Activated CD4-positive, alpha-beta T cell treated with anti-CD3 and anti-CD28 coated beads, Interleukin-2, amount 50 U/mL, for 16 hours (primary cell): ENCODE measurements around the gene DOP1B.
A peak's percentile ranks its signal among the peaks of the same experiment; 100 is the strongest.
"Not testable (repeated sequence)": the region's sequence is repeated elsewhere in the genome, so short reads cannot be mapped to it uniquely, and the experiment has no call there.

ENCODE experiments used
- DNase-seq: peaks from one replicate; pipeline ENCODE4 v3.0.0-alpha.2; 2020

DOP1B gene, protein sequence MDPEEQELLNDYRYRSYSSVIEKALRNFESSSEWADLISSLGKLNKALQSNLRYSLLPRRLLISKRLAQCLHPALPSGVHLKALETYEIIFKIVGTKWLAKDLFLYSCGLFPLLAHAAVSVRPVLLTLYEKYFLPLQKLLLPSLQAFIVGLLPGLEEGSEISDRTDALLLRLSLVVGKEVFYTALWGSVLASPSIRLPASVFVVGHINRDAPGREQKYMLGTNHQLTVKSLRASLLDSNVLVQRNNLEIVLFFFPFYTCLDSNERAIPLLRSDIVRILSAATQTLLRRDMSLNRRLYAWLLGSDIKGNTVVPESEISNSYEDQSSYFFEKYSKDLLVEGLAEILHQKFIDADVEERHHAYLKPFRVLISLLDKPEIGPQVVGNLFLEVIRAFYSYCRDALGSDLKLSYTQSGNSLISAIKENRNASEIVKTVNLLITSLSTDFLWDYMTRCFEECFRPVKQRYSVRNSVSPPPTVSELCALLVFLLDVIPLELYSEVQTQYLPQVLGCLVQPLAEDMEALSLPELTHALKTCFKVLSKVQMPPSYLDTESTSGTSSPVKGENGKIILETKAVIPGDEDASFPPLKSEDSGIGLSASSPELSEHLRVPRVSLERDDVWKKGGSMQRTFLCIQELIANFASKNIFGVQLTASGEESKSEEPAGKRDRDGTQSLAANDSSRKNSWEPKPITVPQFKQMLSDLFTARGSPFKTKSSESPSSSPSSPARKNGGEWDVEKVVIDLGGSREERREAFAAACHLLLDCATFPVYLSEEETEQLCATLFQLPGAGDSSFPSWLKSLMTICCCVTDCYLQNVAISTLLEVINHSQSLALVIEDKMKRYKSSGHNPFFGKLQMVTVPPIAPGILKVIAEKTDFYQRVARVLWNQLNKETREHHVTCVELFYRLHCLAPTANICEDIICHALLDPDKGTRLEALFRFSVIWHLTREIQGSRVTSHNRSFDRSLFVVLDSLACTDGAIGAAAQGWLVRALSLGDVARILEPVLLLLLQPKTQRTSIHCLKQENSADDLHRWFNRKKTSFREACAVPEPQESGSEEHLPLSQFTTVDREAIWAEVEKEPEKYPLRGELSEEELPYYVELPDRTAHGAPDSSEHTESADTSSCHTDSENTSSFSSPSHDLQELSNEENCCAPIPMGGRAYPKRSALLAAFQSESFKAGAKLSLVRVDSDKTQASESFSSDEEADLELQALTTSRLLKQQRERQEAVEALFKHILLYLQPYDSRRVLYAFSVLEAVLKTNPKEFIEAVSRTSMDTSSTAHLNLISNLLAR (N-terminal part only)

GRCh38 chr21:36156815-36157670 lies at the start of gene DOP1B:
Gene DOP1B, plus strand, starts transcription at chr21:36156824. Its CDS starts 7,910 bp downstream, at chr21:36164734.
- no peak for DNase-seq

GRCh38 chr21:36109868-36110267 lies 46.8 kb upstream of the DOP1B start:
- no peak for DNase-seq

DNA sequence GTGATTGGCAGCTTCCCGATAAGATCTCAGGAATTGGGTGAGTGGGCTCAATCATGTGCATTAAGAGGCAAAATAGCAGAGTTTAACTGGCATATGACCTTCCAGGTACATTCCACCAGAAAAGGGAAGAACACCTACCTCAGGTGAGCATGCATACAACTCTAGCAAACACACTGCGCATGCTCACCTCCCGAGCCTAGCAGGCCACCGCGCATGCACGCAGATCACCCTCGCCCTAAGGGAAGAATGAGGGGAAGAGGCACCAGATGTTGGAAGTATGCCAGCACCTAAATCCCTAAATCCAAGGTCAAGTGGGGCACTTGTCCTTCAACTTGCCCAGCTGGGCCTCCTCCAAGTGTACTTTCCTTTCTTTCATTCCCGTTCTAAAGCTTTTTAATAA lies 45.4 kb upstream of the DOP1B start:
- no peak for DNase-seq

DNA sequence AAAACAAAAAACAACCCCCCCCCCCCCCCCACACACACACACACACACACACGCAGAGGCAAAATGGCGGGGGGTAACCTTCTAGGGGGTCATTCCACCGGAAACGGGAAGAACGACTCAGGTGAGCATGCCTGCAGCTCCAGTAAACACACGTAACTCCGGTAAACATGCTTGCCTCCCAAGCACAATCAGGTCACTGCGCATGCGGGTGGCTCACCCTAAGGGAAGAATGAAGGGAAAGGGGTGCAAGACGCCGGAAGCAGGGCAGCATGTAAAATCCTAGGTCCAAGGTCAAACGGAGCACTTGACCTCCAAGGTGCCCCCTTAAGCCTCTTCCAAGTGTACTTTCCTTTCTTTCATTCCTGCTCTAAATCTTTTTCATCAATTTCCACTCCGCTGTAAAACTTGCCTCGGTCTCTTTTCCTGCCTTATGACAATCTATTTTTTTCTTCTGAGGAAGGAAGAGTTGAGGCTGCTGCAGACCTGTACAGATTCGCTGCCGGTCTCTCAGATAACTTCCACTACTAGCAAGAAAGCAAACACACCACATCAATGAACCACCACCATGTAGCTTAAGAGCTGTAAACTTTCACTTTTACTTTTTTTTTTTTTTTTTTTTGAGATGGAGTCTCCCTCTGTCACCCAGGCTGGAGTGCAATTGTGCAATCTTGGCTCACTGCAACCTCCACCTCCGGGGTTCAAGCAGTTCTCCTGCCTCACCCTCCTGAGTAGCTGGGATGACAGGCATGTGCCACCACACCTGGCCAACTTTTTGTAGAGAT lies 42.8 kb upstream of the DOP1B start:
- peak; percentile 78 for DNase-seq

DNA sequence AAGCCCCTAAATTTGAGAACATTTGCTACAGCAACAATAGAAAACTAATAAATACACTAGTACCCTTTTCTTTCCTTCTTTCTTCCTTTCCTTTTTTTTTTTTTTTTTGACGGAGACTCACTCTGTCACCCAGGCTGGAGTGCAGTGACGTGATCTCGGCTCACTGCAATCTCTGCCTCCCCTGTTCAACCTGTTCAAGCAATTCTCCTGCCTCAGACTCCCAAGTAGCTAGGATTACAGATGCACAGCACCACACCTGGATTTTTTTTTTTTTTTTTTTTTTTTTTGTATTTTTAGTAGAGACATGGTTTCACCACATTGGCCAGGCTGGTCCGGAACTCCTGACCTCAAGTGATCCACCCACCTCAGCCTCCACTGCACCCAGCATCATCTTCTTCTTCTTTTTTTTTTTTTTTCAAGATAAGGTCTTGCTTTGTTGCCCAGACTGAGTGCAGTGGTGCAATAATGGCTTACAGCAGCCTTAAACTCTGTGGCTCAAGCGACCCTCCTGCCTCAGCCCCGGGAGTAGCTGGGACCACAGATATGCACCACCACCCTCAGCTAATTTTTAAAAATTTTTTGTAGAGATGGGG lies 41.4 kb upstream of the DOP1B start:
- DNase-seq: no peak

DNA sequence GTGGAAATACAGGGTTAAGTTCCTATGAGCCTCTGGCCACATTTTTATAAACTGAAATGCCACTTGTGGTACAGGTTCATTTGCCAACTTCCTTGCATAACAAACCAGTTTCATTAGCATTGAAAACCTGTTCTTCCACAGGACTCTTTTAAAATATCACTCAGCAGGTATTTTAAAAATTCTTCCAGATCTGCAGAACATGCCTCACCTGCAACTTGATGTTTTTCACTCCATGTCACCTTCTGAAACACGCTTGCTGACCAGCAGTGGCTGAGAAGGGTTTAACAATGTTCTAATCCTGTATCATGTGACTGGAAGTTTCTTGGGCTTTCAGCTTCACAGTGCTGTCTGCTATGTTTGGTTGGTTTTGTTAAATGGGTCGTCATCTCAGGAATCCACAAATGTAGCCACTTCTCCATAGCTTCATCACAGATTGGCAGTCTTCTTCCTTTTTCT lies 39.3 kb upstream of the DOP1B start:
- no peak for DNase-seq

DNA sequence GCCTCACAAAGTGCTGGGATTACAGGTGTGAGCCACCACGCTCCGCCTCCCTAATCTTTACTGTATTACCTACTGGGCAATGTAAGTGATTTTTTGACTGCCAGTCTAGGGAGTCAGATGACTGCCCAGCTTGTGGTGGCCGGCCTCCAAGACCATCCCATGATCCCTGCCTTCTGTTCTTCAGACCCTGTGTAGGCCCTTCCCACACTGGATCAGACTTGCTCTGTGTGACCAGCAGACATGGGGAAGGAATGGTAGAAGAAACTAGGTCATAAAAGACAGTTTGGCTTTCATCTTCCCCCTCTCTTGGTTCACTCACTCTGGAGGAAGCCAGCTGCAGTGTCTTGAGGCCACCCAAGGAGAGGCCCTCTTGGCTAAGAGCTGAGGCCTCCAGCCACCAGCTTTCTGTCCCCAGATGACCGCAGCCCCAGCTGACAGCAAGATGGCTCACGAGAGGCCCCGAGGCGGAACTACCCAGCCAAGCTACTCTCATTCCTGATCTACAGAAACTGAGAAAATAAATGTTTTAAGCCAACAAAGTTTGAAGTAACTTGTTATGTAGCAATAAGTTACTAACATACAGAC lies 36.2 kb upstream of the DOP1B start:
- DNase-seq: no peak

DNA sequence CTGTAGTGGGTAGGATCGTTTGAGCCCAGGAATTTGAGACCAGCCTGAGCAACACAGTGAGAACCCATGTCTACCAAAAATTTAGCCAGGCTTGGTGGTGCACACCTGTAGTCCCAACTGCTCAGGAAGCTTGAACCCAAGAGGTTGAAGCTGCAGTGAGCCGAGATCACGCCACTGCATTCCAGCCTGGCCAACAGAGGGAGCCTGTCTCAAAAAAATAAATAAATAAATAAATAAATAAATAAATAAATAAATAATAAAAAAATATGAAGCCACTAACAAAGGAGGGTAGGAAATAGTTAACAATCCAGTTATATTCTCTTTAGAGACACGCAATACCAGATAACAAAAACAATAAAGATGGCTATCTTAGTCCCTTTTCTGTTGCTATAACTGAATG lies 33.6 kb upstream of the DOP1B start:
- no peak for DNase-seq

DNA sequence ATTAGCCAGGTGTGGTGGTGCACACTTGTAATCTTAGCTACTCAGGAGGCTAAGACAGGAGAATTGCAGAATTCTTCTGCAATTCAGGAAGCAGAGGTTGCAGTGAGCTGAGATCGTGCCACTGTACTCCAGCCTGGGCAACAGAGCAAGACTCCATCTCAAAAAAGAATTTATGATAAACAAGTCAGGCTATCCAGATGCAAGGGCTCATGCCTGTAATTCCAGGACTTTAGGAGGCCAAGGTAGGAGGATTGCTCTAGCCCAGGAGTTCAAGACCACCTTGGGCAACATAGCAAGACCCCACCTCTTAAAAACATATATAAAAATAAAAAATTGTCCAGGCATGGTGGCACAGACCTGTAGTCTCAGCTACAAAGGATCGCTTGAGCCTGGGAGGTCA lies 32.2 kb upstream of the DOP1B start:
- no peak for DNase-seq

DNA sequence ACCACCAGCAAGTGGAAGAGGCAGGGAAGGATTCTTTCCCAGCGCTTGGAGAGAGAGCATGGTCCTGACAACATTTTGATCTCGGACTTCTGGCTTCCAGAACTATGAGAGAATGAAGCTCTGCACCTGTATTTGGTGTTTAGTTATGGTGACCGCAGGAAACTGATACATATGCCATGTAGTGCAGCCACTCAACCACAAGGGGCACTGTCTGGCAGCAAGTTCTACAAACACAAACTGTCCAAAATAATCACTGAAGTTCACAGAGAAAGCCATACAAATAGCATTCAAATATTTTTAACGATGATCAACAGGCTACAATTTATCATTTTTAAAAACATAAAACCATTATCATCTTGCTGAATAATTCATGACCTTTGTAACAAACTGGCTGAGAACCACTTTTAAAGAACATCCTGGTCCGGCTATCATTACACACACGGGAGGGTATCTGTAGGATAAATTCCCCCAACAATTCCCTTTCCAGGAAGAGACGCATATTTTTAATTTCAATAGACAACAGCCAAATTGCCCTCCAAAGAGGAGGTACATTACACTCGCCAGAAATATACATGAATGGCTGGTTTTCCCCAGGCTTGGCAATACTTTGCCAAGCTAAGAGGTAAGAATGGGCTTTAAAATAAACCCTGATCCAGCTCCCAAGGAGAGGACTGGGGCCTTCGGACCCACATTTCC lies 31.0 kb upstream of the DOP1B start:
- DNase-seq: peak; percentile 65

- DNase-seq: no peak
These were observed 30.4 kb upstream of the DOP1B start for GRCh38 chr21:36126208-36126565.

GRCh38 chr21:36126621-36127110 lies 30.0 kb upstream of the DOP1B start:
- DNase-seq: no peak

DNA sequence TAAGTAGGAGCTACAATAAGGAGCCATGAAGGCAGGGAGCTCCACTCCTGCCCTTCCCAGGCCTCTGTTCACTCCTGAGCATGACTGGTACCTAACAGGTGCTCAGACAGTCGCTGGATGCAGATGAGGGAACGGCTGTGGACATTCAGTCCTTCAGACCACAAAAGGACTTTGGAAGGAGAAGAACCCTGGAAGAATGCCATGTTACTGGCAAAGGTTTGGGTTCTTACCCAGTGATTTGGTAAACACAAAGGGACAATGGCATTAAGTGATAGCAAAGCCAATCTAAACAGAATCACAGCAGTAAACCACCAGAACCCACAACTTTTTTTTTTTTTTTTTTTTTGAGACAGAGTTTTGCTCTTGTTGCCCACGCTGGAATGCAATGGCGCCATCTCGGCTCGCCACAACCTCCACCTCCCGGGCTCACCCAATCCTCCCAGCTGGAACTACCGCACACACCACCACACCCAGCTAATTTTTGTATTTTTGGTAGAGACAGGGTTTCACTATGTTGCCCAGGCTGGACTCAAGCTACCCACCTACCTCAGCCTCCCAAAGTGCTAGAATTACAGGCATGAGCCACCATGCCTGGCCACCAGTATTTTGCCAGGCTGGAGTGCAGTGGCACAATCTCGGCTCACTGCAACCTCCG lies 29.2 kb upstream of the DOP1B start:
- DNase-seq: no peak

DNA sequence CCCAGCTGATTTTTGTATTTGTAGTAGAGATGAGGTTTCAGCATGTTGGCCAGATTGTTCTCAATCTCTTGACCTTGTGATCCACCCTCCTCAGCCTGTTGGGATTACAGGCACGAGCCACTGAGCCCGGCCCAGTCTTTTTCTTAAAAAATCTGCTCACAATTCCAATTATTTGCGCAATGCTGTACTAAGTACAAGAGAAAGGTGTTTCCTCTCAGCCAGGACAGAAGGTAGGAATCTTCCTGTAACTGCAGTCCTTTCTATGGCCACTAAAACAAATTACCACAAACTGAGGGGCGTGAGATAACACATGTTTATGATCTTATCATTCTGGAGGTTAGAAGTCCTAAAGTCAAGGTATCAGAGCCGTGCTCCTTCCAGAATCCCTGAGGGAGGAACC lies 28.6 kb upstream of the DOP1B start:
- DNase-seq: no peak

- no peak for DNase-seq
These were observed 27.4 kb upstream of the DOP1B start for GRCh38 chr21:36129219-36129618.

- not testable (repeated sequence) for DNase-seq
These were observed 26.2 kb upstream of the DOP1B start for GRCh38 chr21:36130414-36130762.

DNA sequence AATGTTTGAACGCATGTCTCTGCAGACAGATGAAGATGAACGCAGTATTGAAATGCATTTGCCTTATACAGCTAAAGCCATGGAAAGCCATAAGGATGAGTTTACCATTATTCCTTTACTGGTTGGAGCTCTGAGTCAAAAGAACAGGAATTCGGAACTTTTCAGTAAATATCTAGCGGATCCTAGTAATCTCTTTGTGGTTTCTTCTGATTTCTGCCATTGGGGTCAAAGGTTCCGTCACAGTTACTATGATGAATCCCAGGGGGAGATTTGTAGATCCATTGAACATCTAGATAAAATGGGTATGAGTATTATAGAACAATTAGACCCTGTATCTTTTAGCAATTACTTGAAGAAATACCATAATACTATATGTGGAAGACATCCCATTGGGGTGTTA lies 25.8 kb upstream of the DOP1B start:
- DNase-seq: not testable (repeated sequence)

- DNase-seq: no peak
These were observed 23.9 kb upstream of the DOP1B start for GRCh38 chr21:36132696-36133095.

- peak; percentile 62 for DNase-seq
These were observed 21.7 kb upstream of the DOP1B start, which contains the start of gene CBR3 for GRCh38 chr21:36134803-36135390. Gene CBR3, plus strand, starts transcription at chr21:36135079. Its CDS starts 114 bp downstream, at chr21:36135193.
